HepG2 (cell line): ENCODE measurements around the gene CREBZF. TPM values are rescaled to one million over a fixed set of nuclear protein-coding genes. Genes with fewer than 3 reads are reported as not detected.

Experiments
- ASH2L ChIP-seq: fragments of 300-600, 200-600 bp; sonication (generic); IDR thresholded peaks from 2 replicates; pipeline ENCODE4 v1.7.0; 2017; ENCODE audit warnings: low read depth, mild to moderate bottlenecking, moderate library complexity, mixed read lengths, low read length; ENCODE audit not compliant: insufficient read length
- ATRX ChIP-seq: sonication (generic); formaldehyde crosslinking; IDR thresholded peaks from 2 replicates; pipeline ENCODE4 v1.4.0; 2020; ENCODE audit warnings: missing genetic modification reagents, borderline replicate concordance
- CBX5 ChIP-seq: sonication (generic); formaldehyde crosslinking; IDR thresholded peaks from 2 replicates; pipeline ENCODE4 v1.4.0; 2020; ENCODE audit warnings: missing genetic modification reagents, borderline replicate concordance
- ETS1 ChIP-seq: sonication (generic); formaldehyde crosslinking; IDR thresholded peaks from 2 replicates; pipeline ENCODE4 v1.4.0; 2020; ENCODE audit warnings: missing genetic modification reagents
- GATA4 ChIP-seq: sonication (generic); IDR thresholded peaks from 2 replicates; pipeline ENCODE4 v1.6.1; 2016; ENCODE audit warnings: antibody characterized with exemption, low read depth, borderline replicate concordance
- GATAD2A ChIP-seq: IDR thresholded peaks from 2 replicates; pipeline ENCODE4 v1.6.1; 2016
- HIVEP1 ChIP-seq: sonication (generic); formaldehyde crosslinking; IDR thresholded peaks from 2 replicates; pipeline ENCODE4 v1.4.0; 2020; ENCODE audit warnings: mild to moderate bottlenecking, missing genetic modification reagents
- HOXA9 ChIP-seq: sonication (generic); formaldehyde crosslinking; IDR thresholded peaks from 2 replicates; pipeline ENCODE4 v1.8.1; 2022; ENCODE audit warnings: missing genetic modification reagents, mild to moderate bottlenecking, moderate library complexity, borderline replicate concordance
- LRRFIP1 ChIP-seq: sonication (generic); formaldehyde crosslinking; conservative IDR thresholded peaks from 2 replicates; pipeline ENCODE4 v1.4.0; 2020; ENCODE audit warnings: missing genetic modification reagents
- MIER3 ChIP-seq: IDR thresholded peaks from 2 replicates; pipeline ENCODE4 v1.6.1; 2016; ENCODE audit warnings: missing compliant biosample characterization, borderline replicate concordance
- NFE2L1 ChIP-seq: sonication (generic); formaldehyde crosslinking; IDR thresholded peaks from 2 replicates; pipeline ENCODE4 v1.4.0; 2020; ENCODE audit warnings: missing genetic modification reagents, mild to moderate bottlenecking, borderline replicate concordance
- PBX2 ChIP-seq: IDR thresholded peaks from 2 replicates; pipeline ENCODE4 v1.6.1; 2016; ENCODE audit warnings: control low read depth
- PPARG ChIP-seq: conservative IDR thresholded peaks from 2 replicates; pipeline ENCODE4 v1.6.1; 2016; ENCODE audit warnings: missing biosample characterization, missing genetic modification reagents
- SOX5 ChIP-seq: IDR thresholded peaks from 2 replicates; pipeline ENCODE4 v1.6.1; 2016; ENCODE audit warnings: borderline replicate concordance
- SOX6 ChIP-seq, 2 experiments: fragments of 450-650 bp in 1 of 2; sonication (generic) in 1 of 2; formaldehyde crosslinking in 1 of 2; IDR thresholded peaks; 2 replicates each; pipeline versions ENCODE4 v1.4.0 to v1.6.1; 2017 to 2020; ENCODE audit warnings: antibody characterized with exemption in 1 of 2, mild to moderate bottlenecking in 1 of 2, missing genetic modification reagents in 1 of 2
- STAT5B ChIP-seq: sonication (generic); formaldehyde crosslinking; IDR thresholded peaks from 2 replicates; pipeline ENCODE4 v1.4.0; 2020; ENCODE audit warnings: missing genetic modification reagents
- ZFP1 ChIP-seq: IDR thresholded peaks from 2 replicates; pipeline ENCODE4 v1.6.1; 2016
- ZFP37 ChIP-seq: sonication (generic); formaldehyde crosslinking; IDR thresholded peaks from 2 replicates; pipeline ENCODE4 v1.4.0; 2020; ENCODE audit warnings: missing genetic modification reagents, borderline replicate concordance
- ZNF33B ChIP-seq: sonication (generic); formaldehyde crosslinking; IDR thresholded peaks from 2 replicates; pipeline ENCODE4 v1.5.1; 2020; ENCODE audit warnings: mild to moderate bottlenecking, missing genetic modification reagents
- ZNF468 ChIP-seq: sonication (generic); formaldehyde crosslinking; IDR thresholded peaks from 2 replicates; pipeline ENCODE4 v1.8.0; 2022; ENCODE audit warnings: mild to moderate bottlenecking, moderate library complexity, missing genetic modification reagents
- ZNF572 ChIP-seq: sonication (generic); formaldehyde crosslinking; IDR thresholded peaks from 2 replicates; pipeline ENCODE4 v1.5.1; 2020; ENCODE audit warnings: mild to moderate bottlenecking, missing genetic modification reagents
- ZNF652 ChIP-seq: IDR thresholded peaks from 2 replicates; pipeline ENCODE4 v1.6.1; 2016; ENCODE audit warnings: low read depth, borderline replicate concordance
- ZNF766 ChIP-seq: sonication (generic); formaldehyde crosslinking; IDR thresholded peaks from 2 replicates; pipeline ENCODE4 v1.5.0; 2020; ENCODE audit warnings: missing genetic modification reagents, borderline replicate concordance
- ZNF788 ChIP-seq: sonication (generic); formaldehyde crosslinking; IDR thresholded peaks from 2 replicates; pipeline ENCODE4 v1.5.0; 2020; ENCODE audit warnings: mild to moderate bottlenecking, missing genetic modification reagents, borderline replicate concordance
- ZNF841 ChIP-seq: sonication (generic); formaldehyde crosslinking; IDR thresholded peaks from 2 replicates; pipeline ENCODE4 v1.8.1; 2023; ENCODE audit warnings: missing genetic modification reagents, borderline replicate concordance
- polyA plus RNA-seq, 8 experiments: library from polyadenylated mRNA; depleted of rRNA in 3 of 8; stranded (reverse) in 7 of 8; unstranded in 1 of 8; fragments of >200 nt; fragmentation: Illumina TruSeq in 4 of 8; extraction: Trizol in 4 of 8; gene quantifications; 2 replicates each; pipeline versions ENCODE4 v1.2.1 to v1.2.3, GENCODE V29; 2011 to 2016; ENCODE audit warnings: low read depth in 4 of 8, missing spikeins in 1 of 8, mixed read lengths in 1 of 8; ENCODE audit not compliant: insufficient read depth in 1 of 8
- total RNA-seq, 5 experiments: library from RNA; depleted of rRNA; stranded (reverse); fragments of >200 nt; fragmentation: Illumina TruSeq; extraction: Trizol; gene quantifications; 2 replicates each; pipeline ENCODE4 v1.2.3, GENCODE V29; 2016; ENCODE audit warnings: low read depth in 1 of 5
- TF ChIP-seq, protein P1 (sequence below): IDR thresholded peaks from 2 replicates; pipeline ENCODE4 v1.6.1; 2018; ENCODE audit warnings: missing genetic modification reagents, mild to moderate bottlenecking, missing compliant biosample characterization

CREBZF gene
- total and polyA plus RNA-seq, 2 of the 13 experiments (the other 11 are each of a cell fraction or from before 2014, with no cell fraction given), result 30.6 to 43.1 TPM

DNA sequence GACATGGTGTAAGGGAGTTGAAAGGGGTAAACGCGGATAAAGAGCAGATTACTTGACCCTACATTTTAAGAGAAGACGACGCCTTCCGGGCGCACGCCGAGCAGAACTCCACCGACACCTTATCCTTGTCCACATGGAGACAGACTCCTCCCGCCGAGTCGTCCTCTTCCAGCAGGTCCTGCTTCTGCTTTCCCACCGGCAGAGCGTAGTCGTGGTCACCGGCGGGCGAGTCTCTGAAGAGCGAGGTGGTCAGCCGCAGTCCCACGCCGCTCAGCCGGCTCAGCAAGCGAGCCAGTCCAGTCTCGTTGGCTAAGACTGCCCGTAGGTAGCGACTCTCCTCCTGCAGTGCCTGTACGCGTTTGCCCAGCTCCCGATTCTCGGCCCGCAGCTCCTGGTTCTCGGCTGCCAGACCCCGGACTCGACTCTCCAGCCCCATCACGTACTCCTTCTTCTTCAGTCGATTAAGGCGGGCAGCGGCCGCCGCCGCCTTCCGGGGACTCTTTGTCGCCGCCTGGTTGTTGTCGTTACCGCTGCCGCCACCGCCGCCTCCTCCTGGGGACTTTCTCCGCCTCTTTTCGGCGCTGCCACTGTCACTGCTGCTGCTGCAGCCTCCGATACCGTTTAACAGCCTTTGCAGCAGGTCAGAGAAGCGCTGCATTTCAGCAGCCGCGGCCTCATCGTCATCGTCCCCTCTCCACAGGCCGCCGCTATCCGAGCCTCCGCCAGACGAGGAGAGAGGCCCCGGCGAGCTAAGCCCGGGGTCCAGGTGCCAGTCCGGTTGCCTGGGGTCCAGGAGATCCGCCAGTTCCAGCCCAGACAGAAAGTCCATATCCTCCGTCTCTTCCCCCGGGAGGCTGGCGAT is 945 bp downstream of the CREBZF start (continued):
- TF ChIP-seq MIER3 (CRISPR knock-in tag) (no peak), ZNF841 (no peak), CBX5 (CRISPR knock-in tag) (no peak), ZFP37 (no peak), HIVEP1 (no peak), ZNF572 (no peak), ZNF652 (CRISPR knock-in tag) (no peak), STAT5B (CRISPR knock-in tag) (no peak), SOX6 (IDR thresholded peaks at IDR 0.05) (no peak), SOX6 (CRISPR knock-in tag; IDR thresholded peaks at IDR 0.05) (no peak), PPARG (no peak), ZFP1 (CRISPR knock-in tag) (no peak), ZNF468 (CRISPR knock-in tag) (no peak), HOXA9 (CRISPR knock-in tag) (no peak), SOX5 (CRISPR knock-in tag) (no peak), ATRX (CRISPR knock-in tag) (no peak), LRRFIP1 (CRISPR knock-in tag) (no peak), GATAD2A (CRISPR knock-in tag) (no peak), PBX2 (CRISPR knock-in tag) (no peak), ZNF766 (CRISPR knock-in tag) (no peak), NFE2L1 (CRISPR knock-in tag) (no peak), GATA4 (no peak), ETS1 (CRISPR knock-in tag) (no peak), ASH2L (no peak), ZNF33B (CRISPR knock-in tag) (no peak), ZNF788 (CRISPR knock-in tag) (peak; percentile 41; the same call in 1 of the 2 replicates)
- TF ChIP-seq, protein P1, sequence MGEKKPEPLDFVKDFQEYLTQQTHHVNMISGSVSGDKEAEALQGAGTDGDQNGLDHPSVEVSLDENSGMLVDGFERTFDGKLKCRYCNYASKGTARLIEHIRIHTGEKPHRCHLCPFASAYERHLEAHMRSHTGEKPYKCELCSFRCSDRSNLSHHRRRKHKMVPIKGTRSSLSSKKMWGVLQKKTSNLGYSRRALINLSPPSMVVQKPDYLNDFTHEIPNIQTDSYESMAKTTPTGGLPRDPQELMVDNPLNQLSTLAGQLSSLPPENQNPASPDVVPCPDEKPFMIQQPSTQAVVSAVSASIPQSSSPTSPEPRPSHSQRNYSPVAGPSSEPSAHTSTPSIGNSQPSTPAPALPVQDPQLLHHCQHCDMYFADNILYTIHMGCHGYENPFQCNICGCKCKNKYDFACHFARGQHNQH (CRISPR knock-in tag), result no peak
